Measurements from ENCODE around the gene CCDC102A. TPM values are rescaled to one million over a fixed set of nuclear protein-coding genes. Genes with fewer than 3 reads are reported as not detected.

CCDC102A gene
- total and polyA plus RNA-seq, 9 of the 15 experiments (the other 6 are each of a cell fraction or from before 2014, with no cell fraction given), result 0.03 to 4.9 (median 1.4) TPM

DNA sequence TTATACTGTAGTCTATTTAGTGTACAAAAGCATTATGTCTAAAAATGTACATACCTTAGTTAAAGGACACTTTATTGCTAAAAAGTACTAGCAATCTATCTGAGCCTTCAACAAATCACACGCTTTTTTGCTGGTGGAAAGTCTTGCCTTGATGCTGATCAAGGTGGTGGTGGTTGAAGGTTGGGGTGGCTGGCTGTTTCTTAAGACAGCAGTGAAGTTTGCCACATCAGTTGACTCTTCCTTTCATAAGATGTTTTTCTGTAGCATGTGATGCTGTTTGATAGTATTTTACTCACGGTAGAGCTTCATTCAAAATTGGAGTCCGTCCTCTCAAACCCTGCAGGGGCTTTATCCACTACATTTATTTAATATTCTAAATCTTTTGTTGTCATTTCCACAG lies 14.7 kb upstream of the CCDC102A start:
- no peaks in the 10 kb centered on the region for H3K4me1 ChIP-seq (replicated peaks in 1 of 2; ENCODE audit: control insufficient read depth in 2 of 2, insufficient read depth in 2 of 2, low read length in 2 of 2)
- H4K20me1 ChIP-seq (replicated peaks; ENCODE audit: control insufficient read depth, insufficient read depth, low read length), result no peaks in the 10 kb centered on the region
- no peaks in the 10 kb centered on the region for H3K36me3 ChIP-seq (ENCODE audit: control insufficient read depth, insufficient read depth, low read length)
- CTCF ChIA-PET (ENCODE audit: low intra/inter-chr PET ratio), result no interaction called here
- H3K79me2 ChIP-seq (ENCODE audit: control insufficient read depth, insufficient read depth, low read length), result no peaks in the 10 kb centered on the region
- H3K9me1 ChIP-seq (ENCODE audit: control insufficient read depth, insufficient read depth, low read length), result no peaks in the 10 kb centered on the region
- peak overlapping the region; percentile 14; the same call in 1 of the 2 replicates for H2AFZ ChIP-seq (ENCODE audit: low read depth, low read length)
- H3K27ac ChIP-seq (ENCODE audit: extremely low read depth, low read depth, low read length), result no peak overlapping the region
- intact Hi-C loops (cut with micrococcal nuclease), result no loop called here
- no peaks in the 10 kb centered on the region for H3K9me3 ChIP-seq (replicated peaks; ENCODE audit: control insufficient read depth, insufficient read depth, low read depth, low read length)
- in situ Hi-C loops (cut with MboI), result no loop called here
- POLR2A ChIA-PET, result no interaction called here
- 15% methylated on average over 3 of the region's 3 CpGs for WGBS (ENCODE audit: insufficient coverage, low coverage, missing lambda C conversion rate)
- H3K4me3 ChIP-seq, result no peak overlapping the region
- FAIRE-seq, result no peak
- no peak for TF ChIP-seq ESRRA (IDR thresholded peaks at IDR 0.05; ENCODE audit: borderline replicate concordance, low read depth)
- TF ChIP-seq ZBTB1 (CRISPR knock-in tag; IDR thresholded peaks at IDR 0.05; ENCODE audit: borderline replicate concordance, low read depth), result no peak
- TF ChIP-seq, protein P1, sequence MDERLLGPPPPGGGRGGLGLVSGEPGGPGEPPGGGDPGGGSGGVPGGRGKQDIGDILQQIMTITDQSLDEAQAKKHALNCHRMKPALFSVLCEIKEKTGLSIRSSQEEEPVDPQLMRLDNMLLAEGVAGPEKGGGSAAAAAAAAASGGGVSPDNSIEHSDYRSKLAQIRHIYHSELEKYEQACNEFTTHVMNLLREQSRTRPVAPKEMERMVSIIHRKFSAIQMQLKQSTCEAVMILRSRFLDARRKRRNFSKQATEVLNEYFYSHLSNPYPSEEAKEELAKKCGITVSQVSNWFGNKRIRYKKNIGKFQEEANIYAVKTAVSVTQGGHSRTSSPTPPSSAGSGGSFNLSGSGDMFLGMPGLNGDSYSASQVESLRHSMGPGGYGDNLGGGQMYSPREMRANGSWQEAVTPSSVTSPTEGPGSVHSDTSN (CRISPR knock-in tag; IDR thresholded peaks at IDR 0.05; ENCODE audit: low read depth), result no peak
- TF ChIP-seq, protein P1 (tag; conservative IDR thresholded peaks at IDR 0.05; ENCODE audit: low read depth), result no peak
- TF ChIP-seq, protein P2, sequence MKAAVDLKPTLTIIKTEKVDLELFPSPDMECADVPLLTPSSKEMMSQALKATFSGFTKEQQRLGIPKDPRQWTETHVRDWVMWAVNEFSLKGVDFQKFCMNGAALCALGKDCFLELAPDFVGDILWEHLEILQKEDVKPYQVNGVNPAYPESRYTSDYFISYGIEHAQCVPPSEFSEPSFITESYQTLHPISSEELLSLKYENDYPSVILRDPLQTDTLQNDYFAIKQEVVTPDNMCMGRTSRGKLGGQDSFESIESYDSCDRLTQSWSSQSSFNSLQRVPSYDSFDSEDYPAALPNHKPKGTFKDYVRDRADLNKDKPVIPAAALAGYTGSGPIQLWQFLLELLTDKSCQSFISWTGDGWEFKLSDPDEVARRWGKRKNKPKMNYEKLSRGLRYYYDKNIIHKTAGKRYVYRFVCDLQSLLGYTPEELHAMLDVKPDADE (conservative IDR thresholded peaks at IDR 0.05; ENCODE audit: control insufficient read depth, low read depth, low read length), result no peak
- TF ChIP-seq, protein P3, sequence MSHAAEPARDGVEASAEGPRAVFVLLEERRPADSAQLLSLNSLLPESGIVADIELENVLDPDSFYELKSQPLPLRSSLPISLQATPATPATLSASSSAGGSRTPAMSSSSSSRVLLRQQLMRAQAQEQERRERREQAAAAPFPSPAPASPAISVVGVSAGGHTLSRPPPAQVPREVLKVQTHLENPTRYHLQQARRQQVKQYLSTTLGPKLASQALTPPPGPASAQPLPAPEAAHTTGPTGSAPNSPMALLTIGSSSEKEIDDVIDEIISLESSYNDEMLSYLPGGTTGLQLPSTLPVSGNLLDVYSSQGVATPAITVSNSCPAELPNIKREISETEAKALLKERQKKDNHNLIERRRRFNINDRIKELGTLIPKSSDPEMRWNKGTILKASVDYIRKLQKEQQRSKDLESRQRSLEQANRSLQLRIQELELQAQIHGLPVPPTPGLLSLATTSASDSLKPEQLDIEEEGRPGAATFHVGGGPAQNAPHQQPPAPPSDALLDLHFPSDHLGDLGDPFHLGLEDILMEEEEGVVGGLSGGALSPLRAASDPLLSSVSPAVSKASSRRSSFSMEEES (CRISPR knock-in tag; IDR thresholded peaks at IDR 0.05), result no peak
- no peak for TF ChIP-seq PRMT5 (CRISPR knock-in tag; IDR thresholded peaks at IDR 0.05)
- BruUV-seq (replicated peaks), result no TSS peak
- ATAC-seq, result no peak
- DNase-seq (ENCODE audit: extremely low read depth in 1 of 4, low spot score in 3 of 4), result no peak
- H3K27me3 ChIP-seq (ENCODE audit: control insufficient read depth in 2 of 2, insufficient read depth in 2 of 2, low read length in 2 of 2), result no peaks in the 10 kb centered on the region
- H3K9ac ChIP-seq (ENCODE audit: insufficient read depth in 1 of 2, low read depth in 2 of 2, low read length in 2 of 2), result no peak overlapping the region
- H3K4me2 ChIP-seq (ENCODE audit: insufficient read depth, low read length), result no peak overlapping the region

All from K562 (cell line).